WERI-Rb-1 (cell line): ENCODE data around the gene TLNRD1.
"Not testable (repeated sequence)": the region's sequence is repeated elsewhere in the genome, so short reads cannot be mapped to it uniquely, and the experiment has no call there.

Source experiments
- DNase-seq: peaks from one replicate; pipeline ENCODE4 v3.0.0-alpha.2; 2020
- H3K27ac ChIP-seq: fragments of 250-450 bp; sonication (Bioruptor Pico); 2 replicates; pipeline ENCODE4 v1.5.1; 2020; ENCODE audit warnings: mild to moderate bottlenecking, moderate library complexity
- H3K27me3 ChIP-seq: fragments of 250-450 bp; sonication (Bioruptor Pico); 2 replicates; pipeline ENCODE4 v1.5.1; 2021; ENCODE audit warnings: mild to moderate bottlenecking, low read depth, moderate library complexity; ENCODE audit not compliant: insufficient read depth, severe bottlenecking
- H3K36me3 ChIP-seq: fragments of 250-450 bp; sonication (Bioruptor Pico); 2 replicates; pipeline ENCODE4 v1.5.1; 2020; ENCODE audit warnings: mild to moderate bottlenecking, moderate library complexity
- H3K4me3 ChIP-seq: 2 replicates; pipeline ENCODE4 v1.5.1; 2011; ENCODE audit warnings: low read depth, mild to moderate bottlenecking, control low read depth, low read length
- H3K9me3 ChIP-seq: fragments of 250-450 bp; sonication (Bioruptor Pico); 2 replicates; pipeline ENCODE4 v1.5.1; 2021; ENCODE audit warnings: mild to moderate bottlenecking, moderate library complexity; ENCODE audit not compliant: severe bottlenecking
- CTCF ChIP-seq: IDR thresholded peaks from 2 replicates; pipeline ENCODE4 v1.5.1; 2011; ENCODE audit warnings: low read depth, mild to moderate bottlenecking, control low read depth, inconsistent platforms, low read length

Gene TLNRD1

GRCh38 chr15:81000624-81001151 lies at the start of gene TLNRD1:
TSS of gene TLNRD1 (plus strand) at chr15:81000923. CDS start at chr15:81002272, 1,349 bp downstream.
- Histone ChIP-seq H3K27ac (peak within 1 kb of the TSS; percentile 91), H3K27me3 (no peaks in the 10 kb centered on the region), H3K9me3 (no peaks in the 10 kb centered on the region), H3K36me3 (peaks cover 20% of the 10 kb centered on the region), H3K4me3 (peak within 1 kb of the TSS; percentile 83)
- no peak for TF ChIP-seq CTCF
- peak; percentile 93 for DNase-seq

- TF ChIP-seq CTCF: no peak
- no peak for DNase-seq
- H3K36me3 ChIP-seq: peaks cover 15% of the 10 kb centered on the region
Measured at GRCh38 chr15:80951941-80952340, 48.8 kb upstream of the TLNRD1 start.

GRCh38 chr15:80953001-80953952 lies 47.4 kb upstream of the TLNRD1 start:
- no peak for DNase-seq
- TF ChIP-seq CTCF: no peak
- Histone ChIP-seq H3K36me3 (peaks cover 9% of the 10 kb centered on the region), H3K9me3 (no peaks in the 10 kb centered on the region), H3K27me3 (no peaks in the 10 kb centered on the region), H3K27ac (no peak overlapping the region), H3K4me3 (no peak overlapping the region)

More at GRCh38 chr15:80951941-80952340, 48.8 kb upstream of the TLNRD1 start:
- Histone ChIP-seq H3K4me3 (no peak overlapping the region), H3K27ac (no peak overlapping the region), H3K9me3 (no peaks in the 10 kb centered on the region), H3K27me3 (no peaks in the 10 kb centered on the region)

- Histone ChIP-seq H3K9me3 (no peaks in the 10 kb centered on the region), H3K27me3 (no peaks in the 10 kb centered on the region), H3K4me3 (no peak overlapping the region), H3K27ac (no peak overlapping the region), H3K36me3 (peaks cover 12% of the 10 kb centered on the region)
- no peak for DNase-seq
- TF ChIP-seq CTCF: no peak
Measured at GRCh38 chr15:80953953-80954778, 46.6 kb upstream of the TLNRD1 start.

- H3K27me3 ChIP-seq, DNase-seq, H3K27ac ChIP-seq: not testable (repeated sequence)
Measured at GRCh38 chr15:80955571-80956452, 44.9 kb upstream of the TLNRD1 start.

More at GRCh38 chr15:80955571-80956452, 44.9 kb upstream of the TLNRD1 start:
- not testable (repeated sequence) for H3K9me3 ChIP-seq, H3K4me3 ChIP-seq
- peaks cover 12% of the 10 kb centered on the region for H3K36me3 ChIP-seq
